GM10248 (cell line): ENCODE measurements around the gene BCAR1.

Experiments
- CTCF ChIA-PET: fragments of 300-600 bp; sonication (Branson Sonifier 250); formaldehyde crosslinking; extraction: SDS; loops from one replicate; lab custom pipeline; 2021; ENCODE audit warnings: antibody characterized with exemption; lab: Yijun Ruan, JAX
- POLR2A ChIA-PET: fragments of 350-650 bp; sonication (Branson Sonifier 250); formaldehyde crosslinking; extraction: SDS; loops from one replicate; lab custom pipeline; 2020; ENCODE audit warnings: antibody characterized with exemption; lab: Yijun Ruan, JAX
- DNase-seq: peaks from one replicate; pipeline ENCODE4 v3.0.0; 2012; ENCODE audit errors: extremely low spot score
- TF ChIP-seq, protein P1 (sequence below): IDR thresholded peaks from 2 replicates; pipeline ENCODE4 v1.5.1; 2012; ENCODE audit warnings: mild to moderate bottlenecking, low read depth; ENCODE audit errors: extremely low read depth, missing control alignments, control extremely low read depth

The BCAR1 gene

GRCh38 chr16:75257886-75258806 lies 6.7 kb upstream of the BCAR1 start:
- ChIA-PET CTCF (interaction anchor here (5.2 kb wide), 1 partner anchor 24 kb away, joined by 23 read pairs; no protein-coding TSS in a partner anchor), POLR2A (no interaction called here)
- TF ChIP-seq, protein P1, sequence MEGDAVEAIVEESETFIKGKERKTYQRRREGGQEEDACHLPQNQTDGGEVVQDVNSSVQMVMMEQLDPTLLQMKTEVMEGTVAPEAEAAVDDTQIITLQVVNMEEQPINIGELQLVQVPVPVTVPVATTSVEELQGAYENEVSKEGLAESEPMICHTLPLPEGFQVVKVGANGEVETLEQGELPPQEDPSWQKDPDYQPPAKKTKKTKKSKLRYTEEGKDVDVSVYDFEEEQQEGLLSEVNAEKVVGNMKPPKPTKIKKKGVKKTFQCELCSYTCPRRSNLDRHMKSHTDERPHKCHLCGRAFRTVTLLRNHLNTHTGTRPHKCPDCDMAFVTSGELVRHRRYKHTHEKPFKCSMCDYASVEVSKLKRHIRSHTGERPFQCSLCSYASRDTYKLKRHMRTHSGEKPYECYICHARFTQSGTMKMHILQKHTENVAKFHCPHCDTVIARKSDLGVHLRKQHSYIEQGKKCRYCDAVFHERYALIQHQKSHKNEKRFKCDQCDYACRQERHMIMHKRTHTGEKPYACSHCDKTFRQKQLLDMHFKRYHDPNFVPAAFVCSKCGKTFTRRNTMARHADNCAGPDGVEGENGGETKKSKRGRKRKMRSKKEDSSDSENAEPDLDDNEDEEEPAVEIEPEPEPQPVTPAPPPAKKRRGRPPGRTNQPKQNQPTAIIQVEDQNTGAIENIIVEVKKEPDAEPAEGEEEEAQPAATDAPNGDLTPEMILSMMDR = no peak
- DNase-seq = no peak

GRCh38 chr16:75256696-75257343 lies 5.4 kb upstream of the BCAR1 start:
- ChIA-PET POLR2A (no interaction called here), CTCF (interaction anchor here (0.8 to 5.2 kb wide), 3 partner anchors 22 to 58 kb away, joined by 3 to 23 read pairs (median 7); no protein-coding TSS in a partner anchor)
- no peak for DNase-seq
- TF ChIP-seq, protein P1 = no peak

DNA sequence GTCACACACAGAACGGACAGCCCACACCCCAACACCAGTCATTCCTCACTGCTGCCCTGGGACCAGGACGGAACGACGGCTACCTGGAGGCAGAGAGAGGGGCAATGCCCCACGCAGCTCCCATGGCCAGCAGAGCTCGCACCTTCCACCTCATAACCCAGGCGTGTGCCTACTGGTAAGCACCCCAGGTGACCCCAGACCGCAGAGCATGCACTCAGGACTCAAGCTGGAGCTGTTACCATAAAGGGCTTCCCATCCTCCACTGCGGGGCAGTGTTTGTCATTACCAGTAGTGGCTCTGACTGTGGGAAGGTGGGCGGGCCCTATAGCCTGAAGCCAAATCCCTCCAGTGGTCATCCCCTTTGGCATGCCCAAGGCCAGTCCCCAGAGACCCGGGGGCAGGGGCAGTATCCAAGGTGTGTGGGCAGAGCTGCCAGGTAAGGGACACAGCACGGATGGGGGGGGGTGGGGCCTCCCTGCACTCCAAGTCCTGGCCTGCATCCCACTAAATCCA lies 4.7 kb upstream of the BCAR1 start:
- no peak for DNase-seq
- TF ChIP-seq, protein P1 = no peak
- CTCF ChIA-PET = interaction anchor here (1.4 to 5.2 kb wide), 3 partner anchors 22 to 132 kb away, joined by 3 to 23 read pairs (median 7); no protein-coding TSS in a partner anchor
- POLR2A ChIA-PET = no interaction called here

GRCh38 chr16:75254359-75254837 lies 3.0 kb upstream of the BCAR1 start:
- no peak for DNase-seq
- TF ChIP-seq, protein P1 = no peak
- ChIA-PET CTCF (interaction anchor here (1.2 to 5.2 kb wide), 4 partner anchors 13 to 149 kb away, joined by 3 to 23 read pairs (median 4); no protein-coding TSS in a partner anchor), POLR2A (no interaction called here)

GRCh38 chr16:75252946-75253911 lies 1.8 kb upstream of the BCAR1 start:
- CTCF ChIA-PET = interaction anchor here (1.9 to 5.2 kb wide), 2 partner anchors 19 to 132 kb away, joined by 6 to 23 read pairs; no protein-coding TSS in a partner anchor
- no peak for DNase-seq
- POLR2A ChIA-PET = no interaction called here
- TF ChIP-seq, protein P1 = no peak
